Loucy (cell line): Measurements from ENCODE around the gene TOR4A.

ENCODE experiments used
- H2AFZ ChIP-seq: fragments of 200-600 bp; sonication (generic); 2 replicates; pipeline ENCODE4 v1.6.0; 2016; ENCODE audit warnings: antibody characterized with exemption, mild to moderate bottlenecking, low read length, moderate library complexity
- H3F3A ChIP-seq: fragments of 200-600 bp; 2 replicates; pipeline ENCODE4 v1.6.0; 2016; ENCODE audit warnings: antibody characterized with exemption, low read depth, mild to moderate bottlenecking
- H3K27me3 ChIP-seq: fragments of 200-600 bp; sonication (generic); 2 replicates; pipeline ENCODE4 v1.6.1; 2014; ENCODE audit warnings: low read length, mild to moderate bottlenecking; ENCODE audit not compliant: insufficient read depth, poor library complexity, severe bottlenecking
- H3K36me3 ChIP-seq: fragments of 200-600 bp; sonication (generic); 2 replicates; pipeline ENCODE4 v1.6.1; 2016; ENCODE audit warnings: low read length; ENCODE audit not compliant: insufficient read depth
- H3K4me1 ChIP-seq: fragments of 200-600 bp; sonication (generic); 2 replicates; pipeline ENCODE4 v1.5.1; 2014; ENCODE audit warnings: low read length, mild to moderate bottlenecking; ENCODE audit not compliant: insufficient read depth, poor library complexity, severe bottlenecking
- H3K4me2 ChIP-seq: fragments of 200-600 bp; sonication (generic); 2 replicates; pipeline ENCODE4 v1.6.0; 2014; ENCODE audit warnings: antibody characterized with exemption, low read length, low read depth, mild to moderate bottlenecking; ENCODE audit not compliant: poor library complexity, severe bottlenecking
- H3K4me3 ChIP-seq: fragments of 200-600 bp; sonication (generic); 2 replicates; pipeline ENCODE4 v1.5.1; 2014; ENCODE audit warnings: low read length, mild to moderate bottlenecking, mixed read lengths; ENCODE audit not compliant: poor library complexity, severe bottlenecking
- H3K79me2 ChIP-seq: fragments of 200-600 bp; sonication (generic); 2 replicates; pipeline ENCODE4 v1.6.1; 2014; ENCODE audit warnings: low read length; ENCODE audit not compliant: insufficient read depth
- H3K9ac ChIP-seq: fragments of 200-600 bp; sonication (generic); 2 replicates; pipeline ENCODE4 v1.6.0; 2014; ENCODE audit warnings: mild to moderate bottlenecking, low read depth, low read length, moderate library complexity; ENCODE audit not compliant: poor library complexity, severe bottlenecking
- H3K9me2 ChIP-seq: fragments of 200-600 bp; sonication (generic); replicated peaks from 2 replicates; pipeline ENCODE4 v1.6.1; 2016; ENCODE audit warnings: low read depth, low read length, mixed read lengths
- H3K9me3 ChIP-seq: fragments of 200-600 bp; sonication (generic); 2 replicates; pipeline ENCODE4 v1.6.1; 2014; ENCODE audit warnings: mild to moderate bottlenecking, antibody characterized with exemption, low read length, low read depth; ENCODE audit not compliant: insufficient read depth
- H4K20me1 ChIP-seq: fragments of 200-600 bp; sonication (generic); 2 replicates; pipeline ENCODE4 v1.6.0; 2014; ENCODE audit warnings: antibody characterized with exemption, low read length, mild to moderate bottlenecking; ENCODE audit not compliant: insufficient read depth, poor library complexity, severe bottlenecking
- CTCF ChIP-seq: fragments of 200-600 bp; sonication (generic); conservative IDR thresholded peaks from 2 replicates; pipeline ENCODE4 v1.5.1; 2014; ENCODE audit warnings: mild to moderate bottlenecking, antibody characterized with exemption, low read length
- EZH2phosphoT487 ChIP-seq: fragments of 200-600 bp; IDR thresholded peaks from 2 replicates; pipeline ENCODE4 v1.6.1; 2018; ENCODE audit warnings: antibody characterized with exemption, mild to moderate bottlenecking, moderate library complexity, borderline replicate concordance

Gene TOR4A

GRCh38 chr9:137265496-137266161, 11.9 kb upstream of the TOR4A start:
- H2AFZ ChIP-seq, result no peak overlapping the region
- peaks cover 6% of the 10 kb centered on the region for H3K4me1 ChIP-seq
- H3K9me3 ChIP-seq, result no peaks in the 10 kb centered on the region
- H3K36me3 ChIP-seq, result peaks cover 4% of the 10 kb centered on the region; the same call in 1 of the 2 replicates
- no peaks in the 10 kb centered on the region for H4K20me1 ChIP-seq
- H3K9me2 ChIP-seq, result no peaks in the 10 kb centered on the region
- H3K27me3 ChIP-seq, result no peaks in the 10 kb centered on the region
- H3K9ac ChIP-seq, result no peak overlapping the region
- H3K79me2 ChIP-seq, result no peaks in the 10 kb centered on the region
- no peak overlapping the region for H3K4me2 ChIP-seq
- no peaks in the 10 kb centered on the region for H3F3A ChIP-seq
- TF ChIP-seq CTCF (no peak), EZH2phosphoT487 (no peak)
- no peak overlapping the region for H3K4me3 ChIP-seq

GRCh38 chr9:137266162-137266527, 11.4 kb upstream of the TOR4A start:
- Histone ChIP-seq H3K9ac (no peak overlapping the region), H4K20me1 (no peaks in the 10 kb centered on the region), H2AFZ (no peak overlapping the region)

GRCh38 chr9:137266585-137267453, 10.7 kb upstream of the TOR4A start:
- no peaks in the 10 kb centered on the region for H3K9me2 ChIP-seq
- no peak overlapping the region for H3K9ac ChIP-seq
- peaks cover 9% of the 10 kb centered on the region for H3K4me1 ChIP-seq
- TF ChIP-seq EZH2phosphoT487, result no peak
- TF ChIP-seq CTCF, result no peak
- no peak overlapping the region for H2AFZ ChIP-seq
- H3K4me3 ChIP-seq, result no peak overlapping the region
- H3K27me3 ChIP-seq, result no peaks in the 10 kb centered on the region
- no peaks in the 10 kb centered on the region for H3F3A ChIP-seq
- H3K36me3 ChIP-seq, result peaks cover 4% of the 10 kb centered on the region; the same call in 1 of the 2 replicates
- no peaks in the 10 kb centered on the region for H3K9me3 ChIP-seq
- no peak overlapping the region for H3K4me2 ChIP-seq
- no peaks in the 10 kb centered on the region for H3K79me2 ChIP-seq
- H4K20me1 ChIP-seq, result peaks cover 3% of the 10 kb centered on the region

More at GRCh38 chr9:137266162-137266527, 11.4 kb upstream of the TOR4A start:
- Histone ChIP-seq H3K4me1 (peaks cover 9% of the 10 kb centered on the region), H3K79me2 (no peaks in the 10 kb centered on the region), H3F3A (no peaks in the 10 kb centered on the region), H3K27me3 (no peaks in the 10 kb centered on the region), H3K4me3 (no peak overlapping the region), H3K9me3 (no peaks in the 10 kb centered on the region), H3K36me3 (peaks cover 4% of the 10 kb centered on the region; the same call in 1 of the 2 replicates), H3K9me2 (no peaks in the 10 kb centered on the region), H3K4me2 (no peak overlapping the region)
- TF ChIP-seq CTCF (no peak), EZH2phosphoT487 (no peak)
